H1 (cell line): Measurements from ENCODE around the gene PRKAB2. TPM values are rescaled to one million over a fixed set of nuclear protein-coding genes. Genes with fewer than 3 reads are reported as not detected.

ENCODE experiments used
- CTCF ChIA-PET: fragments of 300-600 bp; sonication (Branson Sonifier 250); formaldehyde crosslinking; loops from one replicate; lab custom pipeline; 2021; ENCODE audit not compliant: partially characterized antibody; lab: Charles Lee
- POLR2A ChIA-PET: fragments of 300-600 bp; sonication (Branson Sonifier 250); formaldehyde crosslinking; loops from one replicate; lab custom pipeline; 2021; ENCODE audit warnings: inconsistent platforms; ENCODE audit not compliant: partially characterized antibody; lab: Charles Lee
- DNase-seq, 2 experiments: peaks; one replicate each; pipeline versions ENCODE4 v3.0.0 to v3.0.0-alpha.2; 2010 to 2022; ENCODE audit warnings: low spot score in 2 of 2, low read depth in 1 of 2, mixed read lengths in 1 of 2
- FAIRE-seq: peaks from 2 replicates; lab custom pipeline; 2011; peaks lifted over from hg19 to GRCh38; lab: Jason Lieb, UNC
- H2AFZ ChIP-seq: 2 replicates; pipeline ENCODE4 v1.8.1; 2012; ENCODE audit warnings: low read length, inconsistent platforms
- H2AK5ac ChIP-seq: 2 replicates; pipeline ENCODE4 v1.6.1; 2013; ENCODE audit warnings: low read depth, low read length
- H2BK120ac ChIP-seq: replicated peaks from 2 replicates; pipeline ENCODE3; 2013; ENCODE audit warnings: low read depth, low read length, inconsistent platforms
- H2BK12ac ChIP-seq: 2 replicates; pipeline ENCODE4 v1.6.1; 2013; ENCODE audit warnings: low read depth, low read length
- H2BK15ac ChIP-seq: 2 replicates; pipeline ENCODE4 v1.6.1; 2013; ENCODE audit warnings: low read length
- H2BK20ac ChIP-seq: 2 replicates; pipeline ENCODE4 v1.6.1; 2013; ENCODE audit warnings: low read length
- H2BK5ac ChIP-seq: 2 replicates; pipeline ENCODE4 v1.6.1; 2013; ENCODE audit warnings: low read depth, low read length
- H3K14ac ChIP-seq: 2 replicates; pipeline ENCODE4 v1.6.1; 2013; ENCODE audit warnings: inconsistent platforms; ENCODE audit not compliant: insufficient read length
- H3K18ac ChIP-seq: 2 replicates; pipeline ENCODE4 v1.6.1; 2013; ENCODE audit warnings: low read length; ENCODE audit errors: extremely low read depth
- H3K23ac ChIP-seq: 2 replicates; pipeline ENCODE4 v1.6.1; 2013; ENCODE audit warnings: inconsistent platforms; ENCODE audit not compliant: insufficient read length
- H3K23me2 ChIP-seq: 2 replicates; pipeline ENCODE4 v1.6.1; 2013; ENCODE audit warnings: low read depth, low read length
- H3K27ac ChIP-seq: 2 replicates; pipeline ENCODE4 v1.6.1; 2011; ENCODE audit warnings: low read depth, low read length, inconsistent platforms
- H3K27me3 ChIP-seq, 4 experiments: replicated peaks in 1 of 4; 1 replicate in 1 of 4; 2 replicates in 3 of 4; pipeline versions ENCODE4 v1.6.1 to v1.8.1; 2011 to 2013; ENCODE audit warnings: low read length in 3 of 4, mild to moderate bottlenecking in 3 of 4, inconsistent platforms in 2 of 4, mixed read lengths in 2 of 4, moderate library complexity in 1 of 4; ENCODE audit not compliant: control insufficient read depth in 3 of 4, insufficient read depth in 3 of 4; ENCODE audit errors: extremely low read depth in 1 of 4
- H3K36me3 ChIP-seq, 4 experiments: 2 replicates each; pipeline versions ENCODE4 v1.6.1 to v1.8.1; 2011 to 2013; ENCODE audit warnings: mild to moderate bottlenecking in 4 of 4, low read length in 3 of 4, moderate library complexity in 2 of 4, control low read depth in 1 of 4, inconsistent platforms in 1 of 4; ENCODE audit not compliant: insufficient read depth in 4 of 4, control insufficient read depth in 2 of 4
- H3K4ac ChIP-seq: replicated peaks from 2 replicates; pipeline ENCODE3; 2013; ENCODE audit warnings: low read length, low read depth, mixed read lengths, inconsistent platforms; ENCODE audit not compliant: insufficient read length
- H3K4me1 ChIP-seq, 4 experiments: replicated peaks in 1 of 4; 1 replicate in 1 of 4; 2 replicates in 3 of 4; pipeline versions ENCODE4 v1.6.1 to v1.8.1; 2011 to 2013; ENCODE audit warnings: low read length in 3 of 4, inconsistent platforms in 2 of 4, mixed read lengths in 1 of 4; ENCODE audit not compliant: insufficient read depth in 4 of 4, control insufficient read depth in 3 of 4
- H3K4me2 ChIP-seq, 2 experiments: 2 replicates each; pipeline versions ENCODE4 v1.6.1 to v1.8.1; 2011 to 2013; ENCODE audit warnings: low read depth in 2 of 2, low read length in 2 of 2, control low read depth in 1 of 2, inconsistent platforms in 1 of 2, mild to moderate bottlenecking in 1 of 2; ENCODE audit not compliant: insufficient read depth in 1 of 2
- H3K4me3 ChIP-seq, 4 experiments: fragments of 200-600, 300-600 bp in 1 of 4; sonication (generic), shearing (Covaris generic), sonication (Bioruptor Twin) in 1 of 4; 2 replicates each; pipeline versions ENCODE4 v1.5.1 to v1.8.1; 2011 to 2016; ENCODE audit warnings: low read length in 4 of 4, low read depth in 3 of 4, control low read depth in 2 of 4, inconsistent platforms in 2 of 4, mild to moderate bottlenecking in 2 of 4, mixed read lengths in 1 of 4, moderate library complexity in 1 of 4; ENCODE audit not compliant: insufficient read depth in 2 of 4; ENCODE audit errors: extremely low read depth in 1 of 4
- H3K56ac ChIP-seq: replicated peaks from 2 replicates; pipeline ENCODE3; 2013; ENCODE audit warnings: low read depth, mild to moderate bottlenecking, mixed read lengths, low read length, inconsistent platforms; ENCODE audit not compliant: insufficient read length
- H3K79me1 ChIP-seq: 2 replicates; pipeline ENCODE4 v1.6.1; 2013; ENCODE audit warnings: low read depth, low read length, control low read depth
- H3K79me2 ChIP-seq, 2 experiments: 2 replicates each; pipeline versions ENCODE4 v1.6.1 to v1.8.1; 2012 to 2013; ENCODE audit warnings: low read length in 2 of 2, mild to moderate bottlenecking in 2 of 2, inconsistent platforms in 1 of 2; ENCODE audit not compliant: insufficient read depth in 2 of 2, control insufficient read depth in 1 of 2
- H3K9ac ChIP-seq, 4 experiments: replicated peaks in 1 of 4; 1 replicate in 1 of 4; 2 replicates in 3 of 4; pipeline versions ENCODE4 v1.6.1 to v1.8.1; 2011 to 2013; ENCODE audit warnings: low read depth in 3 of 4, low read length in 3 of 4, control low read depth in 2 of 4, mild to moderate bottlenecking in 2 of 4, moderate library complexity in 2 of 4, inconsistent platforms in 1 of 4; ENCODE audit errors: extremely low read depth in 1 of 4
- H3K9me3 ChIP-seq, 2 experiments: 2 replicates each; pipeline versions ENCODE4 v1.6.1 to v1.8.1; 2012 to 2013; ENCODE audit warnings: mild to moderate bottlenecking in 2 of 2, moderate library complexity in 2 of 2, control low read depth in 1 of 2, inconsistent platforms in 1 of 2, low read depth in 1 of 2, low read length in 1 of 2, mixed read lengths in 1 of 2; ENCODE audit not compliant: insufficient read depth in 2 of 2
- H4K20me1 ChIP-seq, 2 experiments: replicated peaks in 1 of 2; 2 replicates each; pipeline versions ENCODE3 to v1.8.1; 2011 to 2013; ENCODE audit warnings: inconsistent platforms in 2 of 2, low read length in 2 of 2, mild to moderate bottlenecking in 1 of 2; ENCODE audit not compliant: insufficient read depth in 2 of 2, control insufficient read depth in 1 of 2
- H4K5ac ChIP-seq: 2 replicates; pipeline ENCODE4 v1.6.1; 2013; ENCODE audit warnings: low read length, low read depth, mixed read lengths, inconsistent platforms; ENCODE audit not compliant: insufficient read length
- H4K8ac ChIP-seq: 2 replicates; pipeline ENCODE4 v1.8.0; 2013; ENCODE audit warnings: mild to moderate bottlenecking, moderate library complexity, low read length, inconsistent platforms; ENCODE audit not compliant: insufficient read depth; ENCODE audit errors: extremely low read depth
- H4K91ac ChIP-seq: replicated peaks from 2 replicates; pipeline ENCODE3; 2013; ENCODE audit warnings: low read length, mixed read lengths, inconsistent platforms; ENCODE audit not compliant: insufficient read length
- BCL11A ChIP-seq, 2 experiments: IDR thresholded peaks; one replicate each; pipeline ENCODE4 v1.6.1; 2011; ENCODE audit warnings: low read depth in 2 of 2, low read length in 2 of 2, mild to moderate bottlenecking in 2 of 2
- E2F6 ChIP-seq: IDR thresholded peaks from 2 replicates; pipeline ENCODE4 v1.6.1; 2012; ENCODE audit warnings: inconsistent platforms
- EP300 ChIP-seq, 2 experiments: IDR thresholded peaks; 1 replicate in 1 of 2; 2 replicates in 1 of 2; pipeline ENCODE4 v1.6.1; 2011 to 2012; ENCODE audit warnings: low read depth in 2 of 2, low read length in 2 of 2, mild to moderate bottlenecking in 2 of 2, borderline replicate concordance in 1 of 2, inconsistent platforms in 1 of 2, moderate library complexity in 1 of 2
- EZH2 ChIP-seq: fragments of 200-600 bp; sonication (generic); IDR thresholded peaks from 2 replicates; pipeline ENCODE4 v1.7.1; 2012; ENCODE audit warnings: low read depth, mild to moderate bottlenecking, moderate library complexity, low read length, inconsistent platforms; ENCODE audit not compliant: severe bottlenecking
- HDAC6 ChIP-seq: IDR thresholded peaks from one replicate; pipeline ENCODE4 v1.7.1; 2012; ENCODE audit warnings: low read depth, mild to moderate bottlenecking, inconsistent platforms, low read length, moderate library complexity
- JUND ChIP-seq: IDR thresholded peaks from 2 replicates; pipeline ENCODE4 v1.6.1; 2011; ENCODE audit warnings: mild to moderate bottlenecking, improper control_type of control experiment, low read length
- NANOG ChIP-seq: IDR thresholded peaks from 2 replicates; pipeline ENCODE4 v1.6.1; 2011; ENCODE audit warnings: low read length, low read depth, mild to moderate bottlenecking, inconsistent platforms; ENCODE audit not compliant: insufficient read depth, poor library complexity, severe bottlenecking
- POU5F1 ChIP-seq: IDR thresholded peaks from 2 replicates; pipeline ENCODE4 v1.6.1; 2011; ENCODE audit warnings: low read depth, mild to moderate bottlenecking, low read length, moderate library complexity
- RAD21 ChIP-seq, 2 experiments: IDR thresholded peaks in 1 of 2; conservative IDR thresholded peaks in 1 of 2; 2 replicates each; pipeline ENCODE4 v1.6.1; 2011; ENCODE audit warnings: low read depth in 2 of 2, low read length in 2 of 2, improper control_type of control experiment in 1 of 2, inconsistent platforms in 1 of 2, mild to moderate bottlenecking in 1 of 2, moderate library complexity in 1 of 2
- RBBP5 ChIP-seq: IDR thresholded peaks from 2 replicates; pipeline ENCODE4 v1.7.1; 2012; ENCODE audit warnings: low read depth, mild to moderate bottlenecking, inconsistent platforms, low read length, moderate library complexity, borderline replicate concordance
- RXRA ChIP-seq: IDR thresholded peaks from 2 replicates; pipeline ENCODE4 v1.6.1; 2011; ENCODE audit warnings: low read depth, mild to moderate bottlenecking, low read length, moderate library complexity; ENCODE audit not compliant: insufficient read depth
- TAF1 ChIP-seq: IDR thresholded peaks from 2 replicates; pipeline ENCODE4 v1.6.1; 2011; ENCODE audit warnings: mild to moderate bottlenecking, low read depth, low read length
- WGBS, 2 experiments: shearing (Covaris generic) in 1 of 2; methylation state at CpG; one replicate each; pipeline versions ENCODE4 v1.1.6 to v1.1.7; 2013 to 2015; ENCODE audit warnings: low lambda C conversion rate in 2 of 2, mixed read lengths in 2 of 2, inconsistent platforms in 1 of 2, low coverage in 1 of 2, missing lambda C conversion rate in 1 of 2; ENCODE audit not compliant: insufficient replicate concordance in 2 of 2, insufficient coverage in 1 of 2, insufficient read length in 1 of 2; ENCODE audit errors: extremely low coverage in 1 of 2, missing lambda C conversion rate in 1 of 2; 5-methylcytosine and 5-hydroxymethylcytosine counted together
- polyA plus RNA-seq, 7 experiments: library from polyadenylated mRNA; depleted of rRNA in 3 of 7; stranded (reverse) in 5 of 7; unstranded in 2 of 7; fragments of >200 nt in 5 of 7; fragments of 200-250 nt in 2 of 7; gene quantifications; 1 replicate in 5 of 7; 2 replicates in 1 of 7; 4 replicates in 1 of 7; pipeline versions ENCODE4 v1.2.1 to v1.2.3, GENCODE V29; 2011 to 2013; ENCODE audit warnings: missing spikeins in 2 of 7, mixed read lengths in 2 of 7
- total RNA-seq: library from RNA; stranded (reverse); fragmentation: NEBNext Ultra II Directional; extraction: Animal tissue kit (Norgen Biotek cat#: 25700); gene quantifications from 2 replicates; pipeline ENCODE4 v1.2.1, GENCODE V29; 2021

PRKAB2 gene
- total and polyA plus RNA-seq, 2 of the 8 experiments (the other 6 are each of a cell fraction or from before 2014, with no cell fraction given): 15.0 to 18.9 TPM

GRCh38 chr1:147169171-147169570 lies 3.1 kb downstream of the PRKAB2 start:
- no peak overlapping the region for H3K27ac ChIP-seq
- FAIRE-seq (no peak), DNase-seq (no peak)
- H2BK120ac ChIP-seq: no peak overlapping the region
- H4K8ac ChIP-seq: no peak overlapping the region
- no peak overlapping the region for H2BK12ac ChIP-seq
- H3K79me2 ChIP-seq: peaks cover 4 to 53% of the 10 kb centered on the region in 2 experiments; a peak in 3 of 4 replicates
- H3K27me3 ChIP-seq: no peaks in the 10 kb centered on the region
- no peaks in the 10 kb centered on the region for H3K9me3 ChIP-seq
- no peak overlapping the region for H3K18ac ChIP-seq
- ChIA-PET POLR2A (interaction anchor here (1.9 to 7.3 kb wide), 2 partner anchors 73 to 84 kb away, joined by 4 to 48 read pairs; partner anchors contain the start of gene CHD1L), CTCF (interaction anchor here (0.9 to 2.1 kb wide), 4 partner anchors 9 to 220 kb away, joined by 3 to 7 read pairs (median 4); no protein-coding TSS in a partner anchor)
- peak overlapping the region in 1 of 2 experiments; percentile 94; a peak in 2 of 4 replicates for H3K4me2 ChIP-seq
- H3K36me3 ChIP-seq: peaks cover 0 to 14% (median 12%) of the 10 kb centered on the region in 4 experiments; a peak in 6 of 8 replicates
- 0 out of 2 replicates have a peak, but pooled peaks cover 2% of the 10 kb centered on the region for H3K23me2 ChIP-seq
- 0 out of 2 replicates have a peak, but pooled peaks cover 2% of the 10 kb centered on the region for H3K79me1 ChIP-seq
- no peak overlapping the region for H2BK15ac ChIP-seq
- H3K9ac ChIP-seq: no peak overlapping the region
- WGBS, 2 experiments: 63% methylated on average over 3 of the region's 3 CpGs; no CpG with 5 or more reads in 1 of the 2 experiments
- H4K91ac ChIP-seq: no peak overlapping the region
- no peak overlapping the region for H2AK5ac ChIP-seq
- H3K14ac ChIP-seq: no peak overlapping the region
- H4K5ac ChIP-seq: no peak overlapping the region
- no peak overlapping the region for H3K23ac ChIP-seq
- H4K20me1 ChIP-seq: peaks cover 0 to 6% of the 10 kb centered on the region in 2 experiments
- peaks cover 2 to 12% (median 10%) of the 10 kb centered on the region in 4 experiments; a peak in 4 of 7 replicates for H3K4me1 ChIP-seq
- H2AFZ ChIP-seq: no peak overlapping the region
- H3K56ac ChIP-seq: no peak overlapping the region
- H3K4ac ChIP-seq: no peak overlapping the region
- H2BK5ac ChIP-seq: no peak overlapping the region
- H2BK20ac ChIP-seq: no peak overlapping the region
- no peak overlapping the region for H3K4me3 ChIP-seq
- no peak for TF ChIP-seq POU5F1
- TF ChIP-seq RXRA: no peak
- TF ChIP-seq EP300 (IDR thresholded peaks at IDR 0.05; ENCODE audit: borderline replicate concordance in 1 of 2, low read depth in 2 of 2, low read length in 2 of 2): no peak
- TF ChIP-seq HDAC6: no peak
- TF ChIP-seq E2F6: no peak
- TF ChIP-seq RBBP5: no peak
- TF ChIP-seq EZH2: no peak
- TF ChIP-seq JUND: no peak
- TF ChIP-seq NANOG: no peak
- TF ChIP-seq BCL11A (IDR thresholded peaks at IDR 0.05; ENCODE audit: low read depth in 2 of 2, low read length in 2 of 2): no peak
- no peak for TF ChIP-seq RAD21 (IDR thresholded peaks at IDR 0.05 in 1 of 2, conservative IDR thresholded peaks at IDR 0.05 in 1 of 2; ENCODE audit: low read depth in 2 of 2, low read length in 2 of 2)
- no peak for TF ChIP-seq TAF1
